CD8-positive, alpha-beta memory T cell (primary cell): ENCODE measurements around the gene TKT. TPM values are rescaled to one million over a fixed set of nuclear protein-coding genes. Genes with fewer than 3 reads are reported as not detected.
A peak's percentile ranks its signal among the peaks of the same experiment; 100 is the strongest.

Experiments used
- CTCF ChIA-PET: fragments of 350-600 bp; sonication (Branson Sonifier 250); formaldehyde crosslinking; loops from one replicate; lab custom pipeline; 2021; ENCODE audit warnings: antibody characterized with exemption; lab: Charles Lee
- POLR2A ChIA-PET: fragments of 350-600 bp; sonication (Branson Sonifier 250); formaldehyde crosslinking; loops from one replicate; lab custom pipeline; 2021; ENCODE audit warnings: antibody characterized with exemption; lab: Charles Lee
- DNase-seq, 5 donors: peaks; one replicate each; pipeline versions ENCODE4 v3.0.0 to v3.0.0-alpha.2; 2020 to 2022; ENCODE audit warnings: mixed read lengths in 1 of 5
- H3K27ac ChIP-seq: one replicate; pipeline ENCODE4 v1.7.0; 2013; ENCODE audit warnings: low read depth, mild to moderate bottlenecking, low read length, moderate library complexity
- H3K27me3 ChIP-seq: 2 replicates; pipeline ENCODE4 v1.7.0; 2013; ENCODE audit warnings: low read length, mild to moderate bottlenecking; ENCODE audit not compliant: insufficient read depth, poor library complexity, severe bottlenecking
- H3K36me3 ChIP-seq: 2 replicates; pipeline ENCODE4 v1.7.0; 2013; ENCODE audit warnings: mild to moderate bottlenecking, low read length, moderate library complexity; ENCODE audit not compliant: insufficient read depth
- H3K4me1 ChIP-seq: 2 replicates; pipeline ENCODE4 v1.7.0; 2013; ENCODE audit warnings: mild to moderate bottlenecking, low read length, moderate library complexity; ENCODE audit not compliant: insufficient read depth
- H3K4me3 ChIP-seq: 2 replicates; pipeline ENCODE4 v1.7.0; 2013; ENCODE audit warnings: mild to moderate bottlenecking, low read length
- H3K9me3 ChIP-seq: 2 replicates; pipeline ENCODE4 v1.7.0; 2013; ENCODE audit warnings: mild to moderate bottlenecking, low read length
- H3K27ac Mint-ChIP-seq, 8 donors: one replicate each; pipeline ENCODE4 v1.8.0; 2020 to 2021; ENCODE audit warnings: mixed read lengths in 8 of 8, mild to moderate bottlenecking in 6 of 8, inconsistent platforms in 3 of 8, moderate library complexity in 3 of 8
- H3K27me3 Mint-ChIP-seq, 2 donors: one replicate each; pipeline ENCODE4 v1.8.0; 2020 to 2021; ENCODE audit warnings: mixed read lengths in 2 of 2, mild to moderate bottlenecking in 1 of 2, moderate library complexity in 1 of 2
- H3K36me3 Mint-ChIP-seq, 3 donors: one replicate each; pipeline ENCODE4 v1.8.0; 2020 to 2021; ENCODE audit warnings: mixed read lengths in 3 of 3, inconsistent platforms in 1 of 3, mild to moderate bottlenecking in 1 of 3
- H3K4me1 Mint-ChIP-seq, 3 donors: one replicate each; pipeline ENCODE4 v1.8.0; 2020 to 2021; ENCODE audit warnings: mixed read lengths in 3 of 3, inconsistent platforms in 1 of 3, mild to moderate bottlenecking in 1 of 3
- H3K4me3 Mint-ChIP-seq, 7 donors: one replicate each; pipeline ENCODE4 v1.8.0; 2020 to 2021; ENCODE audit warnings: mixed read lengths in 7 of 7, mild to moderate bottlenecking in 6 of 7, moderate library complexity in 4 of 7, inconsistent platforms in 2 of 7
- H3K9me3 Mint-ChIP-seq, 5 donors: one replicate each; pipeline ENCODE4 v1.8.0; 2020 to 2022; ENCODE audit warnings: mixed read lengths in 5 of 5, mild to moderate bottlenecking in 3 of 5, moderate library complexity in 2 of 5, inconsistent platforms in 1 of 5
- polyA plus RNA-seq: library from polyadenylated mRNA; unstranded; fragments of 300-500 nt; fragmentation: Illumina TruSeq; gene quantifications from one replicate; pipeline ENCODE4 v1.2.3, GENCODE V29; 2021
- total RNA-seq, 2 experiments: library from RNA; stranded (reverse); gene quantifications; one replicate each; pipeline ENCODE4 v1.2.3, GENCODE V29; 2021

Gene TKT
- total and polyA plus RNA-seq, 3 experiments from 2014 or later = 59.3 to 182 (median 173) TPM

DNA sequence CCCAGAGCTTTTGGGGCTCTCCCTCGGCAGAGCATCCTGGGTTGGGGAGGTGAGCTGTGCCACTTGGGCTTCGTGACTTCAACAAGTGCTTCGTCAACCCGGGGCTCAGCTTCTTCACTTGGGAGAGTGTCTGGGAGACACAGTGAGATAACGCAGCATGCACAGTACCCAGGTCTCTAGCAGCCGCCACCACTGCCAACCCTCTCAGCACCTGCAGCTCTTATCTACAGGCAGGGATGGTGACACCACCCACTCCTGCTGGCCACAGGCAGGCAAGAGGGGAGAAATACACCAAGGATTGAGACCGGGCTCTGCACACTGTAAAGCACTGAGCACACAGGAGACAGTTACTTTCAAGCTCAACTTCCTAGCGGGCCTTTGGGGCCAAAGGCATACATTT is 11.6 kb downstream of the TKT start:
- Histone ChIP-seq H3K27me3 (no peaks in the 10 kb centered on the region), H3K36me3 (peaks cover 23% of the 10 kb centered on the region), H3K9me3 (no peaks in the 10 kb centered on the region), H3K4me3 (no peak overlapping the region), H3K27ac (no peak overlapping the region), H3K4me1 (peaks cover 8% of the 10 kb centered on the region)
- POLR2A ChIA-PET = no interaction called here
- H3K27me3 Mint-ChIP-seq = no peaks in the 10 kb centered on the region
- H3K9me3 Mint-ChIP-seq = no peaks in the 10 kb centered on the region
- no peak for DNase-seq
- no peak overlapping the region for H3K4me3 Mint-ChIP-seq
- H3K27ac Mint-ChIP-seq = peak overlapping the region in 1 of 8 donors; percentile 60
- peaks cover 21 to 35% (median 35%) of the 10 kb centered on the region in 3 donors for H3K4me1 Mint-ChIP-seq
- CTCF ChIA-PET = no interaction called here
- H3K36me3 Mint-ChIP-seq = peaks cover 0 to 45% (median 4%) of the 10 kb centered on the region in 3 donors

DNA sequence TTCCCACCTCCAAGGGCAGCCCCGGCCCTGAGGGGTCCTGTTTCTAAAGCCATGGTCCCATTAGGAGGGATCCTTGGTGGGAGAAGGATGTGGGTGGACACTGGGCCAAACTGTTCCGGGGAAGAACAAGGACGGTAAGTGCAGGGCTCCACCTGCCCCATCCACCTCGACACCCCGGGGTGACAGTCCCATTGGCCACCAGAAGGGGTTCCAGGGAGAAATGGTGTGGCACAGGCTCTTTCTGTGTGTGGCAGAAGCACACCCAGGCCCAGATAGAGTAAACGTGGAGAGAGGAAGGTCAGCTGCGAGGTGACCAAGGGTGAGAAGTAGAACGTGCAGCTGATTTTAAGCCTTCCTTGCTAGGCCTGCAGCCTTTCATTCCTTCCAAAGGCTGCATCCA is 12.0 kb downstream of the TKT start:
- Histone ChIP-seq H3K36me3 (peaks cover 23% of the 10 kb centered on the region), H3K27me3 (no peaks in the 10 kb centered on the region), H3K4me3 (no peak overlapping the region), H3K9me3 (no peaks in the 10 kb centered on the region), H3K4me1 (peaks cover 8% of the 10 kb centered on the region), H3K27ac (no peak overlapping the region)
- H3K36me3 Mint-ChIP-seq = peaks cover 0 to 48% (median 6%) of the 10 kb centered on the region in 3 donors
- no peak for DNase-seq
- ChIA-PET CTCF (no interaction called here), POLR2A (no interaction called here)
- peaks cover 21 to 35% (median 35%) of the 10 kb centered on the region in 3 donors for H3K4me1 Mint-ChIP-seq
- peak overlapping the region in 1 of 8 donors; percentile 66 for H3K27ac Mint-ChIP-seq
- no peak overlapping the region for H3K4me3 Mint-ChIP-seq
- H3K27me3 Mint-ChIP-seq = no peaks in the 10 kb centered on the region
- no peaks in the 10 kb centered on the region for H3K9me3 Mint-ChIP-seq

GRCh38 chr3:53243165-53243564 is 12.7 kb downstream of the TKT start:
- ChIA-PET POLR2A (no interaction called here), CTCF (no interaction called here)

DNA sequence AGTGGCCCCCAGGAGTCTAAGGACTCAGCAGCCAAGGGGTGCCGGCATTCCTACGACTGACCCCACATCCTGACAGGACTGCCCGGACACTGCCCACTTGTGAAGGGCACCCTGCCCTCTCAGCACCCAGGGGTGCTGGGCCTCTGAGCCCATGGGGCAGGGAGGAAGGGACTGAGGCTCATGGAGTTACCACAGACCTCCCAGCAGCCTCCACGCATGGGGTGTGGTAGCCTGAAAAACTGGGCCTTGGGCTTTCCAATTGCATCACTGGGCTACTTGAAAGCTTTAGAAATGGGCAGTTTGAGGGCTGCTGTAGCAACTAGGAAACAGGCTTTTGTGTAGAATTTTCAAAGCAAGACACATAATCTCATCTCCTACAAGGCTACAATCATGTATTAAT is 13.2 kb downstream of the TKT start:
- no peaks in the 10 kb centered on the region for H3K4me1 ChIP-seq
- Mint-ChIP-seq H3K27ac (peak overlapping the region in 1 of 8 donors; percentile 33), H3K27me3 (no peaks in the 10 kb centered on the region), H3K9me3 (no peaks in the 10 kb centered on the region), H3K4me1 (peaks cover 10 to 23% (median 23%) of the 10 kb centered on the region in 3 donors), H3K4me3 (no peak overlapping the region), H3K36me3 (peaks cover 0 to 56% (median 9%) of the 10 kb centered on the region in 3 donors)
- POLR2A ChIA-PET = no interaction called here
- CTCF ChIA-PET = interaction anchor here (0.9 kb wide), 1 partner anchor 22 kb away, joined by 3 read pairs; no protein-coding TSS in a partner anchor
- no peak for DNase-seq
- H3K27ac ChIP-seq = no peak overlapping the region
- H3K4me3 ChIP-seq = no peak overlapping the region
- peaks cover 23% of the 10 kb centered on the region for H3K36me3 ChIP-seq
- H3K9me3 ChIP-seq = no peaks in the 10 kb centered on the region
- H3K27me3 ChIP-seq = no peaks in the 10 kb centered on the region

More at GRCh38 chr3:53243165-53243564, 12.7 kb downstream of the TKT start:
- Mint-ChIP-seq H3K27ac (peak overlapping the region in 2 of 8 donors; percentile 10 to 17), H3K4me3 (no peak overlapping the region), H3K27me3 (no peaks in the 10 kb centered on the region), H3K36me3 (peaks cover 0 to 55% (median 7%) of the 10 kb centered on the region in 3 donors), H3K4me1 (peaks cover 16 to 28% (median 28%) of the 10 kb centered on the region in 3 donors), H3K9me3 (no peaks in the 10 kb centered on the region)
- no peak overlapping the region for H3K27ac ChIP-seq
- no peaks in the 10 kb centered on the region for H3K9me3 ChIP-seq
- H3K4me3 ChIP-seq = no peak overlapping the region
- no peak for DNase-seq
- H3K4me1 ChIP-seq = peaks cover 5% of the 10 kb centered on the region
- H3K36me3 ChIP-seq = peaks cover 23% of the 10 kb centered on the region
- H3K27me3 ChIP-seq = no peaks in the 10 kb centered on the region

DNA sequence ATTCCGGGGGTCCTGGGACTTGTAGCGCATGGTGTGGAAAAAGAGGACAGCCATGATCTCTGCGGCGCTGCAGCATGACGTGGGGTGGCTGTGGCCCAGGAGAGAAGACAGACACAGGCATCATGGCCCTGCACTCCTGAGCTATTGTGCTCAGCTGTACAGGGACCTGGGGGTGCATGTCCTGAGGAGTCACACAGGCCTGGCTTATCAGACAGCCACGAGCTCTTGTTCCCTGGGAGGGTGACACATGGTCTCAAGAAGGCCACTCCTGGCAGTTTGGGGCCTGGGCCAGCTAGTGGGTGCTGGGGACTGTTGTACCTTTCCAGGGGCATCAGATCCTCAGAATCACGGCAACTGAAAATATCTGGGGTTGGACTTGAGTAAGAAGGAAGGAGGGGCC is 13.7 kb downstream of the TKT start:
- H3K4me3 ChIP-seq = no peak overlapping the region
- Mint-ChIP-seq H3K9me3 (no peaks in the 10 kb centered on the region), H3K36me3 (peaks cover 0 to 57% (median 11%) of the 10 kb centered on the region in 3 donors), H3K27me3 (no peaks in the 10 kb centered on the region), H3K27ac (peak overlapping the region in 2 of 8 donors; percentile 12 to 73), H3K4me1 (peaks cover 9 to 22% (median 21%) of the 10 kb centered on the region in 3 donors), H3K4me3 (no peak overlapping the region)
- ChIA-PET POLR2A (interaction anchor here (0.5 kb wide), 1 partner anchor 43 kb away, joined by 4 read pairs; no protein-coding TSS in a partner anchor), CTCF (interaction anchor here (0.9 kb wide), 1 partner anchor 22 kb away, joined by 3 read pairs; no protein-coding TSS in a partner anchor)
- H3K9me3 ChIP-seq = no peaks in the 10 kb centered on the region
- H3K4me1 ChIP-seq = no peaks in the 10 kb centered on the region
- no peak overlapping the region for H3K27ac ChIP-seq
- no peak for DNase-seq
- peaks cover 23% of the 10 kb centered on the region for H3K36me3 ChIP-seq
- no peaks in the 10 kb centered on the region for H3K27me3 ChIP-seq

GRCh38 chr3:53240989-53241972 is 14.5 kb downstream of the TKT start:
- Mint-ChIP-seq H3K4me1 (peaks cover 7 to 18% (median 15%) of the 10 kb centered on the region in 3 donors), H3K36me3 (peaks cover 0 to 60% (median 9%) of the 10 kb centered on the region in 3 donors), H3K27me3 (no peaks in the 10 kb centered on the region), H3K27ac (no peak overlapping the region), H3K9me3 (no peaks in the 10 kb centered on the region), H3K4me3 (no peak overlapping the region)
- CTCF ChIA-PET = interaction anchor here (0.9 kb wide), 1 partner anchor 21 kb away, joined by 3 read pairs; no protein-coding TSS in a partner anchor
- Histone ChIP-seq H3K27ac (no peak overlapping the region), H3K27me3 (no peaks in the 10 kb centered on the region), H3K4me1 (no peaks in the 10 kb centered on the region), H3K36me3 (peaks cover 28% of the 10 kb centered on the region), H3K4me3 (no peak overlapping the region), H3K9me3 (no peaks in the 10 kb centered on the region)
- DNase-seq = no peak
- POLR2A ChIA-PET = interaction anchor here (0.5 kb wide), 1 partner anchor 43 kb away, joined by 4 read pairs; no protein-coding TSS in a partner anchor

DNA sequence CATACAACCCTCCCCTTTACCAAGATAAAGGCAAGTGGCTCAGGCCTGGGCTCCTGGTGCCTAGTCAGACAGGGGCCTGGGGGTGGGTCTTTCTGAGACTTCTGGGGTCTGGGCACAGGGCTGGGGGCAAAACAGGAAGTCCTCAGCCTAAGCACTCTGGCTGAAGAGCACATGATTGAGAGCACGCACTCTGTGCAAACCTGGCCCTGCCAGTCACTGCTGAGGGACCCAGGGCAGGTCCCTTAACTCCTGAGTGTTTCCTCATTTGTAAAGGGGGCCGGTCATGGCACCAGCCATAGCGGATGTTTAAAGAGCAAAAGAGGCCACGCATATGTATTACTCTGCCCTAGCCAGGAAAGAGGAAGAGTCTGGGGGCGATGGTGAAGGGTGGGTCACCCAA is 16.0 kb downstream of the TKT start:
- ChIA-PET POLR2A (no interaction called here), CTCF (no interaction called here)
- Histone ChIP-seq H3K36me3 (peaks cover 28% of the 10 kb centered on the region), H3K4me3 (no peak overlapping the region), H3K27me3 (no peaks in the 10 kb centered on the region), H3K9me3 (no peaks in the 10 kb centered on the region), H3K27ac (no peak overlapping the region), H3K4me1 (no peaks in the 10 kb centered on the region)
- H3K4me1 Mint-ChIP-seq = peaks cover 6 to 14% (median 8%) of the 10 kb centered on the region in 3 donors
- H3K27me3 Mint-ChIP-seq = no peaks in the 10 kb centered on the region
- DNase-seq = no peak
- H3K4me3 Mint-ChIP-seq = no peak overlapping the region
- H3K9me3 Mint-ChIP-seq = no peaks in the 10 kb centered on the region
- peaks cover 0 to 64% (median 9%) of the 10 kb centered on the region in 3 donors for H3K36me3 Mint-ChIP-seq
- H3K27ac Mint-ChIP-seq = peak overlapping the region in 2 of 8 donors; percentile 38 to 54

- ChIA-PET CTCF (no interaction called here), POLR2A (no interaction called here)
- H3K4me3 Mint-ChIP-seq = no peak overlapping the region
- no peaks in the 10 kb centered on the region for H3K4me1 ChIP-seq
- peak overlapping the region in 1 of 8 donors; percentile 80 for H3K27ac Mint-ChIP-seq
- no peaks in the 10 kb centered on the region for H3K9me3 Mint-ChIP-seq
- no peak overlapping the region for H3K4me3 ChIP-seq
- no peak overlapping the region for H3K27ac ChIP-seq
- H3K27me3 Mint-ChIP-seq = no peaks in the 10 kb centered on the region
- H3K36me3 ChIP-seq = peaks cover 28% of the 10 kb centered on the region
- no peaks in the 10 kb centered on the region for H3K27me3 ChIP-seq
- no peak for DNase-seq
- H3K36me3 Mint-ChIP-seq = peaks cover 0 to 73% (median 9%) of the 10 kb centered on the region in 3 donors
- no peaks in the 10 kb centered on the region for H3K9me3 ChIP-seq
- peaks cover 6 to 8% (median 8%) of the 10 kb centered on the region in 3 donors for H3K4me1 Mint-ChIP-seq
Measured at GRCh38 chr3:53238886-53239285, 16.9 kb downstream of the TKT start.
